Liver (tissue), 9 donors: ENCODE measurements around the gene CCDC120. TPM values are rescaled to one million over a fixed set of nuclear protein-coding genes. Genes with fewer than 3 reads are reported as not detected.

Experiments
- DNase-seq: peaks from one replicate; pipeline ENCODE4 v3.0.0-alpha.2; 2017; ENCODE audit warnings: low spot score
- H3K27ac ChIP-seq, 2 donors: one replicate each; pipeline ENCODE4 v1.7.0; 2013; ENCODE audit warnings: inconsistent platforms in 2 of 2, low read length in 2 of 2, control low read depth in 1 of 2, low read depth in 1 of 2, mild to moderate bottlenecking in 1 of 2
- H3K27me3 ChIP-seq, 4 donors: one replicate each; pipeline versions ENCODE4 v1.6.1 to v1.7.0; 2013; ENCODE audit warnings: low read length in 3 of 4, inconsistent platforms in 1 of 4, mild to moderate bottlenecking in 1 of 4, moderate library complexity in 1 of 4; ENCODE audit not compliant: control insufficient read depth in 4 of 4, insufficient read depth in 4 of 4
- H3K36me3 ChIP-seq, 4 donors: one replicate each; pipeline versions ENCODE4 v1.6.1 to v1.7.0; 2013; ENCODE audit warnings: low read length in 3 of 4, mild to moderate bottlenecking in 3 of 4, low read depth in 1 of 4, moderate library complexity in 1 of 4; ENCODE audit not compliant: control insufficient read depth in 4 of 4, insufficient read depth in 3 of 4
- H3K4me1 ChIP-seq, 4 donors: one replicate each; pipeline versions ENCODE4 v1.6.1 to v1.7.0; 2013; ENCODE audit warnings: low read length in 3 of 4, mild to moderate bottlenecking in 3 of 4, moderate library complexity in 1 of 4; ENCODE audit not compliant: control insufficient read depth in 4 of 4, insufficient read depth in 4 of 4
- H3K4me3 ChIP-seq, 3 donors: one replicate each; pipeline versions ENCODE4 v1.6.1 to v1.7.0; 2013; ENCODE audit warnings: low read length in 3 of 3, control low read depth in 1 of 3, low read depth in 1 of 3, mild to moderate bottlenecking in 1 of 3
- H3K9ac ChIP-seq, 2 donors: one replicate each; pipeline ENCODE4 v1.7.0; 2013; ENCODE audit warnings: low read length in 2 of 2, mild to moderate bottlenecking in 2 of 2, moderate library complexity in 2 of 2, control low read depth in 1 of 2, low read depth in 1 of 2
- H3K9me3 ChIP-seq, 4 donors: one replicate each; pipeline versions ENCODE4 v1.6.1 to v1.7.0; 2013; ENCODE audit warnings: low read length in 3 of 4; ENCODE audit not compliant: control insufficient read depth in 4 of 4
- ATF3 ChIP-seq: IDR thresholded peaks from 2 replicates; pipeline ENCODE4 v1.6.1; 2016; ENCODE audit warnings: antibody characterized with exemption
- EGR1 ChIP-seq, 2 donors: IDR thresholded peaks; 2 replicates each; pipeline ENCODE4 v1.6.1; 2016 to 2018; ENCODE audit warnings: antibody characterized with exemption in 2 of 2, low read depth in 2 of 2
- FOXA1 ChIP-seq: IDR thresholded peaks from 2 replicates; pipeline ENCODE4 v1.6.1; 2016; ENCODE audit warnings: antibody characterized with exemption
- FOXA2 ChIP-seq: IDR thresholded peaks from 2 replicates; pipeline ENCODE4 v1.6.1; 2016; ENCODE audit warnings: antibody characterized with exemption
- GABPA ChIP-seq, 2 donors: IDR thresholded peaks in 1 of 2; conservative IDR thresholded peaks in 1 of 2; 2 replicates each; pipeline ENCODE4 v1.6.1; 2016; ENCODE audit warnings: antibody characterized with exemption in 2 of 2, mild to moderate bottlenecking in 1 of 2, moderate library complexity in 1 of 2
- HNF4A ChIP-seq, 2 donors: conservative IDR thresholded peaks; 2 replicates each; pipeline ENCODE4 v1.6.1; 2016; ENCODE audit warnings: antibody characterized with exemption in 2 of 2, mild to moderate bottlenecking in 2 of 2
- HNF4G ChIP-seq: IDR thresholded peaks from 2 replicates; pipeline ENCODE4 v1.6.1; 2016; ENCODE audit warnings: antibody characterized with exemption
- JUND ChIP-seq, 2 donors: IDR thresholded peaks; 2 replicates each; pipeline ENCODE4 v1.6.1; 2016; ENCODE audit warnings: antibody characterized with exemption in 2 of 2
- MAX ChIP-seq: IDR thresholded peaks from 2 replicates; pipeline ENCODE4 v1.6.1; 2016; ENCODE audit warnings: antibody characterized with exemption
- NR2F2 ChIP-seq: IDR thresholded peaks from 2 replicates; pipeline ENCODE4 v1.6.1; 2016; ENCODE audit warnings: antibody characterized with exemption
- RAD21 ChIP-seq, 2 donors: IDR thresholded peaks; 2 replicates each; pipeline ENCODE4 v1.6.1; 2016; ENCODE audit warnings: antibody characterized with exemption in 2 of 2, mild to moderate bottlenecking in 2 of 2
- REST ChIP-seq: IDR thresholded peaks from 2 replicates; pipeline ENCODE4 v1.6.1; 2016; ENCODE audit warnings: antibody characterized with exemption, mild to moderate bottlenecking
- RXRA ChIP-seq, 2 donors: IDR thresholded peaks; 2 replicates each; pipeline ENCODE4 v1.6.1; 2017 to 2018; ENCODE audit warnings: antibody characterized with exemption in 2 of 2, mild to moderate bottlenecking in 1 of 2
- SP1 ChIP-seq: IDR thresholded peaks from 2 replicates; pipeline ENCODE4 v1.6.1; 2018; ENCODE audit warnings: antibody characterized with exemption, mild to moderate bottlenecking
- TAF1 ChIP-seq: conservative IDR thresholded peaks from 2 replicates; pipeline ENCODE4 v1.6.1; 2016; ENCODE audit warnings: antibody characterized with exemption, mild to moderate bottlenecking
- YY1 ChIP-seq: IDR thresholded peaks from 2 replicates; pipeline ENCODE4 v1.6.1; 2016; ENCODE audit warnings: antibody characterized with exemption, mild to moderate bottlenecking
- ZBTB33 ChIP-seq: IDR thresholded peaks from 2 replicates; pipeline ENCODE4 v1.6.1; 2016; ENCODE audit warnings: antibody characterized with exemption
- WGBS: extraction: QIAGEN DNeasy Blood & Tissue Kit; methylation state at CpG from one replicate; pipeline ENCODE4 v1.1.7; 2013; 5-methylcytosine and 5-hydroxymethylcytosine counted together
- polyA plus RNA-seq, 2 donors: library from polyadenylated mRNA; stranded (reverse) in 1 of 2; unstranded in 1 of 2; fragments of 200-250 nt in 1 of 2; fragments of >200 nt in 1 of 2; fragmentation: Nextera tagmentation in 1 of 2; extraction: Ambion mirVana in 1 of 2; gene quantifications; one replicate each; pipeline versions ENCODE4 v1.2.1 to v1.2.3, GENCODE V29; 2013 to 2015
- total RNA-seq, 2 donors: library from RNA; depleted of rRNA; stranded (reverse); fragments of >200 nt; gene quantifications; one replicate each; pipeline ENCODE4 v1.2.3, GENCODE V29; 2014
- TF ChIP-seq, protein P1 (sequence below): fragments of 150-350 bp; IDR thresholded peaks from 2 replicates; pipeline ENCODE4 v1.5.1; 2017; ENCODE audit warnings: improper control_type of control experiment, low read depth, low read length; ENCODE audit not compliant: missing input control
- donor health status: healthy.
- donor health status: healthy.
- donor health status: healthy.
- donor health status: healthy.
- donor health status: healthy.

Gene CCDC120
- total and polyA plus RNA-seq, 4 donors = 1.0 to 3.4 (median 1.6) TPM

- peak; percentile 33 for TF ChIP-seq MAX
Observed at GRCh38 chrX:49102190-49102589, 43.4 kb downstream of the CCDC120 start (continued).

DNA sequence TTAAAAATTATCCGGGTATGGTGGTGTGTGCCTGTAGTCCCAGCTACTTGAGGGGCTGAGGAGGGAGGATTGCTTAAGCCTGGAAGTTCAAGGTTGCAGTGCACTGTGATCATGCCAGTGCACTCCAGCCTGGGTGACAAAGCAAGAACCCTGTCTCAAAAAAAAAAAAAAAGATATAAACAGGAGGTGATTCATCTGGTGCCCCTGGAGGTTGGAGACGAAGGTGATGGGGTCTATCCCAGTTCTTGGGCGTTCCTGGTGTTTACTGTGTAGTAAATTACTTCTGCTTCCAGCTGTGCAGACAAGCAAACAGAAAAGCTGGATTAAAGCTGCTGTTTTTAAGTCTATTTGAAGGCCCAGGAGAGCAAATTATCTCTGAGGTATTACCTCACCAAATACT lies 44.8 kb downstream of the CCDC120 start:
- Histone ChIP-seq H3K9me3 (no peaks in the 10 kb centered on the region), H3K27ac (peak overlapping the region; percentile 50 to 56), H3K36me3 (no peaks in the 10 kb centered on the region), H3K9ac (no peak overlapping the region), H3K4me1 (peaks cover 3 to 18% (median 10%) of the 10 kb centered on the region in 4 donors), H3K4me3 (no peak overlapping the region), H3K27me3 (no peaks in the 10 kb centered on the region)
- 45% methylated on average over 3 of the region's 3 CpGs for WGBS
- TF ChIP-seq FOXA2 (no peak), HNF4A (conservative IDR thresholded peaks at IDR 0.05) (peak; percentile 12 to 29)
- DNase-seq = no peak

GRCh38 chrX:49106296-49106695 lies 47.5 kb downstream of the CCDC120 start:
- H3K9ac ChIP-seq = no peak overlapping the region
- no peaks in the 10 kb centered on the region for H3K27me3 ChIP-seq
- peaks cover 3 to 14% (median 10%) of the 10 kb centered on the region in 4 donors for H3K4me1 ChIP-seq
- no peak for TF ChIP-seq SP1
- no peak for TF ChIP-seq EGR1 (IDR thresholded peaks at IDR 0.05; ENCODE audit: low read depth in 2 of 2)
- no peak for TF ChIP-seq MAX
- TF ChIP-seq HNF4A (conservative IDR thresholded peaks at IDR 0.05) = no peak
- no peak for TF ChIP-seq RAD21 (IDR thresholded peaks at IDR 0.05)
- TF ChIP-seq NR2F2 = no peak
- no peak for TF ChIP-seq FOXA2
- no peak for TF ChIP-seq GABPA (IDR thresholded peaks at IDR 0.05 in 1 of 2, conservative IDR thresholded peaks at IDR 0.05 in 1 of 2)
- TF ChIP-seq HNF4G = no peak
- TF ChIP-seq YY1 = no peak
- no peak for TF ChIP-seq ATF3
- TF ChIP-seq, protein P1, sequence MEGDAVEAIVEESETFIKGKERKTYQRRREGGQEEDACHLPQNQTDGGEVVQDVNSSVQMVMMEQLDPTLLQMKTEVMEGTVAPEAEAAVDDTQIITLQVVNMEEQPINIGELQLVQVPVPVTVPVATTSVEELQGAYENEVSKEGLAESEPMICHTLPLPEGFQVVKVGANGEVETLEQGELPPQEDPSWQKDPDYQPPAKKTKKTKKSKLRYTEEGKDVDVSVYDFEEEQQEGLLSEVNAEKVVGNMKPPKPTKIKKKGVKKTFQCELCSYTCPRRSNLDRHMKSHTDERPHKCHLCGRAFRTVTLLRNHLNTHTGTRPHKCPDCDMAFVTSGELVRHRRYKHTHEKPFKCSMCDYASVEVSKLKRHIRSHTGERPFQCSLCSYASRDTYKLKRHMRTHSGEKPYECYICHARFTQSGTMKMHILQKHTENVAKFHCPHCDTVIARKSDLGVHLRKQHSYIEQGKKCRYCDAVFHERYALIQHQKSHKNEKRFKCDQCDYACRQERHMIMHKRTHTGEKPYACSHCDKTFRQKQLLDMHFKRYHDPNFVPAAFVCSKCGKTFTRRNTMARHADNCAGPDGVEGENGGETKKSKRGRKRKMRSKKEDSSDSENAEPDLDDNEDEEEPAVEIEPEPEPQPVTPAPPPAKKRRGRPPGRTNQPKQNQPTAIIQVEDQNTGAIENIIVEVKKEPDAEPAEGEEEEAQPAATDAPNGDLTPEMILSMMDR = no peak
- TF ChIP-seq RXRA (IDR thresholded peaks at IDR 0.05) = no peak
- TF ChIP-seq ZBTB33 = no peak
- no peak for TF ChIP-seq JUND (IDR thresholded peaks at IDR 0.05)
- TF ChIP-seq REST = no peak
- TF ChIP-seq FOXA1 = no peak
- no peak for TF ChIP-seq TAF1
- H3K27ac ChIP-seq = no peak overlapping the region
- H3K36me3 ChIP-seq = peaks cover 0 to 7% (median 2%) of the 10 kb centered on the region in 4 donors
- no peaks in the 10 kb centered on the region for H3K9me3 ChIP-seq
- H3K4me3 ChIP-seq = no peak overlapping the region
- 97% methylated on average over 4 of the region's 4 CpGs for WGBS
- DNase-seq = no peak
